ENCODE measurements around the gene MON1B. TPM values are rescaled to one million over a fixed set of nuclear protein-coding genes. Genes with fewer than 3 reads are reported as not detected.

MON1B gene
- 31.3 to 45.0 TPM (median 43.2 TPM) in 5 replicates for total RNA-seq (2022; extraction: Qiagen RNA extraction; ENCODE audit: low read depth)

GRCh38 chr16:77190478-77191258 is at the start of gene MON1B:
TSS of gene MON1B (plus strand) at chr16:77191190. CDS start at chr16:77191486, 296 bp downstream.

GRCh38 chr16:77199211-77199610 is 8.2 kb downstream of the MON1B start, which contains the start of gene SYCE1L:
TSS of gene SYCE1L (plus strand) at chr16:77199408. CDS start at chr16:77199452, 44 bp downstream.

Other genes starting within 250 kb of the MON1B start
- gene SYCE1L, start 8.2 kb downstream of the MON1B start, total RNA-seq (2022; extraction: Qiagen RNA extraction; ENCODE audit: low read depth): 5.8 to 7.9 TPM (median 6.7 TPM) in 5 replicates
- 0.02 TPM in 1 of 5 replicates, not detected in the others for gene ADAMTS18, start 243.8 kb downstream of the MON1B start, total RNA-seq (2022; extraction: Qiagen RNA extraction; ENCODE audit: low read depth)

Data from A549 treated with DMSO at 1 μM for 4 hours (cell line).